ENCODE data around the gene ZNF341.
A peak's percentile ranks its signal among the peaks of the same experiment; 100 is the strongest.

The ZNF341 gene

GRCh38 chr20:33822423-33822822, 90.6 kb downstream of the ZNF341 start:
- Mint-ChIP-seq H3K27me3 (ENCODE audit: low read depth, poor library complexity) (no peaks in the 10 kb centered on the region), H3K36me3 (ENCODE audit: low read depth) (peaks cover 10% of the 10 kb centered on the region), H3K27ac (no peak overlapping the region), H3K4me1 (peaks cover 47% of the 10 kb centered on the region), H3K9me3 (no peaks in the 10 kb centered on the region), H3K4me3 (no peak overlapping the region)
- TF ChIP-seq CTCF (IDR thresholded peaks at IDR 0.05), result no peak
- no peak for DNase-seq

GRCh38 chr20:33822991-33823390, 91.2 kb downstream of the ZNF341 start:
- Mint-ChIP-seq H3K9me3 (no peaks in the 10 kb centered on the region), H3K36me3 (ENCODE audit: low read depth) (peaks cover 10% of the 10 kb centered on the region), H3K4me1 (peaks cover 47% of the 10 kb centered on the region), H3K4me3 (no peak overlapping the region), H3K27ac (no peak overlapping the region), H3K27me3 (ENCODE audit: low read depth, poor library complexity) (no peaks in the 10 kb centered on the region)
- TF ChIP-seq CTCF (IDR thresholded peaks at IDR 0.05), result no peak
- no peak for DNase-seq

- Mint-ChIP-seq H3K4me3 (no peak overlapping the region), H3K4me1 (peaks cover 52% of the 10 kb centered on the region), H3K36me3 (ENCODE audit: low read depth) (peaks cover 5% of the 10 kb centered on the region), H3K27me3 (ENCODE audit: low read depth, poor library complexity) (no peaks in the 10 kb centered on the region), H3K9me3 (no peaks in the 10 kb centered on the region), H3K27ac (no peak overlapping the region)
- DNase-seq, result no peak
- no peak for TF ChIP-seq CTCF (IDR thresholded peaks at IDR 0.05)
These were observed 93.1 kb downstream of the ZNF341 start for GRCh38 chr20:33824852-33825251.

GRCh38 chr20:33825340-33826269, 93.8 kb downstream of the ZNF341 start:
- no peak overlapping the region for H3K4me3 Mint-ChIP-seq
- no peak overlapping the region for H3K27ac Mint-ChIP-seq
- no peak for TF ChIP-seq CTCF (IDR thresholded peaks at IDR 0.05)
- peaks cover under 1% of the 10 kb centered on the region for H3K36me3 Mint-ChIP-seq (ENCODE audit: low read depth)
- DNase-seq, result no peak
- H3K4me1 Mint-ChIP-seq, result peaks cover 55% of the 10 kb centered on the region
- H3K27me3 Mint-ChIP-seq (ENCODE audit: low read depth, poor library complexity), result no peaks in the 10 kb centered on the region
- H3K9me3 Mint-ChIP-seq, result no peaks in the 10 kb centered on the region

GRCh38 chr20:33826270-33826897, 94.6 kb downstream of the ZNF341 start:
- Mint-ChIP-seq H3K9me3 (no peaks in the 10 kb centered on the region), H3K4me1 (peaks cover 59% of the 10 kb centered on the region), H3K27me3 (ENCODE audit: low read depth, poor library complexity) (no peaks in the 10 kb centered on the region), H3K36me3 (ENCODE audit: low read depth) (peaks cover under 1% of the 10 kb centered on the region), H3K27ac (peak overlapping the region; percentile 6), H3K4me3 (no peak overlapping the region)
- DNase-seq, result no peak
- TF ChIP-seq CTCF (IDR thresholded peaks at IDR 0.05), result no peak

Measured in nephron progenitor cell (in vitro differentiated cells).